Glomerular endothelial cell (primary cell): ENCODE measurements around the gene CD99. TPM values are rescaled to one million over a fixed set of nuclear protein-coding genes. Genes with fewer than 3 reads are reported as not detected.
"Not testable (repeated sequence)": the region's sequence is repeated elsewhere in the genome, so short reads cannot be mapped to it uniquely, and the experiment has no call there.

ENCODE experiments used
- DNase-seq: peaks from one replicate; pipeline ENCODE4 v3.0.0-alpha.2; 2011; ENCODE audit warnings: low read depth, low spot score; ENCODE audit errors: extremely low read depth
- total RNA-seq: library from RNA; depleted of rRNA; stranded (reverse); fragments of >200 nt; gene quantifications from 2 replicates; pipeline ENCODE4 v1.2.3, GENCODE V29; 2015

Gene CD99
- total RNA-seq, 1 donor from 2014 or later: 777 TPM

DNA sequence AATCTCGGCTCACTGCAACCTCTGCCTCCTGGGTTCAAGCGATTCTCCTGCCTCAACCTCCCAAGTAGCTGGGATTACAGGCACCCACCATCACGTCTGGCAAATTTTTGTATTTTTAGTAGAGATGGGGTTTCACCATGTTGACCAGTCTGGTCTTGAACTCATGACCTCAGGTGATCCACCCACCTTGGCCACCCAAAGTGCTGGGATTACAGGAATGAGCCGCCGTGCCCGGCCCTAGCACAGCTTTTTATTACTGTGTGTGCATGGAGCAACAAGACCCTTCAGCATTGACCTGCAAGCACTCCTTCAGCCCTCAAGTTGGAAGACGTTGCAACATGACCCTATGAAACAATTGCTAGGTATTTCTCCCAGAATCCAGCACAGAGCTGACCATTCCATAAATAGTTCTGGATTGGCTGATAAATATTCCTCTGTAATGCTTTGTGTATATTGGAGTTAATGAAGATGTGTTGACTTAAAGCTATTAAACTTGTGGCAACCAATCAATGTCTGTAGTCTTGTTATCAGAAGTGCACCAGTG lies 15.4 kb upstream of the CD99 start:
- DNase-seq: not testable (repeated sequence)

DNA sequence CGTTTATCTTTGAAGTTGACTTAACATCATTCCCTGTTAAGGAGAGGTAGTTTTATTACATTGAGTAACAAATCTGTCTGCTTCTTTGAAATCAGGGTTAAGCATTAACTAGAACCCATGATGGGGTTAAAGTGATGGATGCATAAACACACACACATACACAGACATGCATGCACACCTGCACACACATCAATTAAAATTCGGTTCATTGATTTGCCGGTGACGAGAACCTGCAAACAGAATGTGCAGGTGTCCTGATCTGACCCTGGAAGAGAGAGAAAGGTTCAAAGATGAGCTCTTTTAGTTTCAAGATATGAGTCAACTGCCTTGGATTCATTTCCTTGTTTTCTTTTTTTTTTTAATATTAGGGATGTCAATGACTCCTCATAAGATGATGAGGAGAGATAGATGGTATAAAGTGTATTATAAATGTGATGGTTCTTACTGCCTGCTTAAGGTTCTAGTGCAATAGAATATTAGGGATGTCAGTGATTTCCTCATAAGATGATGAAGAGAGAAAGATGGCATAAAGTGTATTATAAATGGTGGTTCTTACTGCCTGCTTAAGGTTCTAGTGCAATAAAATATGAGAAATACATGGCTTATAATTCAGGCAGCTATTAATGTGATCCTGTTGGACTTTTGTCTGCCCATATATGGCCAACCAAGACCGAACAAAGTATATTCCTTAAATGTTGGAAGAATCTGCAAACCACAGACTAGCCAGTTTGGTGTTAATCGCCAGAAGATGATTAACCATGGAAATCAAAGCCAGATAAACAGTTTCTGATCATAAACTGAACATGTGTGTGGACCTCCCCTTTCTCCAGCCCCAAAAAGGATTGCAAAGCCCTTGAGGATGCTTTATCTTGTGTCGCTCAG lies 14.1 kb upstream of the CD99 start:
- no peak for DNase-seq

DNA sequence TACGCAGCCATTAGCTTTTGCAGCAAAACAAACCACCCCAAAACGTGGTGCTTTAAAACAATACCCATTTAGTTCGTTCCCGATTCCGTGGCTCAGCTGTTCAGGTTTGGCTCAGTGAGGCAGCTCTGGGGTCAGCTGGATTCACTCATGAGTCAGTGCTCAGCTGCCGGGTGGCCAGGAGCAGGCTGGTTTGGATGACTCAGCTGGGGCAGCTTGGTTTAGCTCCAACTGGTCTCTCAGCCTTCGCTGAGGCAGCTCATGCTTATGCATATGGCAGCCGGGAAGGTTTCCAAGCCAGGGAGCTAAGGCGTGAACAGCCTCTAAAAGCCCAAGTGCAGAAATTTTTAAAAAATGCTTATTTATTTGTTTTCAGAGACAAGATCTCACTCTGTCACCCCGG lies 13.3 kb upstream of the CD99 start:
- DNase-seq: no peak

DNA sequence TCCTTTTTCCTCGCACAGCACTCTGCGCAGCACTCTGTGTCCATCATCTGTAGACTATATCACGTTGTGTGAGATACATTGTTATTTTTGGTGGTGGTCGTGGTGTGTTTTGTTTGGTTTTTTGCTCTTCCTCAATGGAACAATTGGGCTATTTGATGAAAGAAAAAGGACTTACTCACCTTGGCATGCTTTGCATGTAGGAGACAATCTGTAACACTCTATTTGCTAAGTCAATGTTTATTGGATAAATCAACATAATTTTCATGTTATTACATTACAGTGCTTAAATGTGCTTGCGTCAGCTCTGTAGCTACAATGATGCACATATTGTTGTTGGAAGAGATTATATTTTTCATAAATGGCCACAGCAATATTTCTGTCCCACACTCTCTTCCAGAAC lies 12.5 kb upstream of the CD99 start:
- no peak for DNase-seq

DNA sequence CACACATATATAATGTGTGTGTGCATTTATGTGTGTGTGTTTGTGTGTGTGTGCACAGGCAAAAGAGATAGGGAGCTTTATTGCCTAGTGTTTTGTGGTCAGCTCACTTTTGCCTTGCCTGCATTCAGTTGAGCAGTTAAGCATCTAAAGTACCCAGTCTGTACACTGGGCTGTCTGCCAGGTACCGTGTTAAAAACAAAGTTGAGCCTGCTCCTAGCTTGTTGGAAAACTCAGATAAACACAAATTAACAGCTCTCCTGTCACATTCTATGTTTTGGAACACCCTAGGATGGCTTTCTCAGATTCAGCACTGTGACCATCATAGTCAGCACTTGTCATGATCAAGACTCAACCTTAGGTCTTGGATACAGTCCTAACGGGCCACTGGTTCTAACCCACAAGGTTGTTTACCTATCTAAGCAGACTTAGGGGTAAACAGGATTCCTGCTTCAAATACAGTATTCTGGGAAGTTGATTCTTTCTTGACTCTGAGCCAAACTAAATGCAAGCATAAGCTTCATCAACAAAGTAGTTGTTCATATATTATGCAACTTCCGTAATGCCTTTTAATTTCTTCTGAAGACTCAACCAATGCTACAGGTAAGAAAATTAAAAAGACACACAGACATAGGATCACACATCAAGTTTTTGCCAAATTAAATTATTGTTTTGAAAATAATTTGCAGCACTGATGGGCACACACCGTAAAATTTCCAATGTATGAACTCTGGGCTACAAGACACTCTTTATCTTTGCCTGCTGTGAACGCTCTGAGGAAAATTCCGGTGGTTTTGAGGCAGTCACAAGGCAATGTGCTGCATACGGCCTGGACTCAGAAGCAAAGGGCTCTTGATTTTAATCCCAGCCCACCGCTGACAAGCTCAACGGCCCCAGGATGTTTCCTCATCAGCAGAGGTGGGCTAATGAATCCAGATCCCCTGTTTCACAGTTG lies 11.3 kb upstream of the CD99 start:
- DNase-seq: no peak

DNA sequence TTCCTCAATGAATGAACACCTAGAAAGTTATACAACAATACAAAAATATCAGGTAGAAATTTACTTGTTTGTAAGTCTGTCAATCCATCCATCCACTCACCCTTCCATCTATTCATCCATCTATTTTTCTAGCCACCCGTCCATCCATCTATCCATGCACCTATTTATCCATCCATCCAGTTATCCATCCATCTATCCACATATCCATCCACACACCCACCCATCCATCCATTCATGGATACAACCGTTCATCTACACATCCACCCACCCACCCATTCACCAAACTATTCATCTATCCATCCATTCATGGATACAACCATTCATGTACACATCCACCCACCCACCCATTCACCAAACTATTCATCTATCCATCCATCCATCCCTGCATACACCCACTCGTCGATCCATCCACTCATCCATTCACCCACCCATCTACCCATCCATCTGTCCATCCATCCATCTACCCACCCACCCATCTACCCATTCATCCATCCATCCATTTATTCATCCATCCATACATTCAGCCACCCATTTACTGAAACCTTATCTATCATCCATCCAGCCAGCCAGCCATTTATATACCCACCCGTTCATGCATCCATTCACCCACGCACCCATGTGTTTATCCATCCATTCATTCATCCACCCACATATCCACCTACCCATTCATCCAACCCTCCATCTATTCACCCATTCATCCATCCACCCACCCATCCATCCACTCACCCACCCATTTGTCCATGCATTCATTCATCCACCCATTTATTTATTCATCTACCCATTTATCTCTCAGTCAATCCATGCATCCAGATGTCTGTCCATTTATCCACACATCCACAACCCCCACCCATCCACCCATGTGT lies 10.4 kb upstream of the CD99 start:
- no peak for DNase-seq

DNA sequence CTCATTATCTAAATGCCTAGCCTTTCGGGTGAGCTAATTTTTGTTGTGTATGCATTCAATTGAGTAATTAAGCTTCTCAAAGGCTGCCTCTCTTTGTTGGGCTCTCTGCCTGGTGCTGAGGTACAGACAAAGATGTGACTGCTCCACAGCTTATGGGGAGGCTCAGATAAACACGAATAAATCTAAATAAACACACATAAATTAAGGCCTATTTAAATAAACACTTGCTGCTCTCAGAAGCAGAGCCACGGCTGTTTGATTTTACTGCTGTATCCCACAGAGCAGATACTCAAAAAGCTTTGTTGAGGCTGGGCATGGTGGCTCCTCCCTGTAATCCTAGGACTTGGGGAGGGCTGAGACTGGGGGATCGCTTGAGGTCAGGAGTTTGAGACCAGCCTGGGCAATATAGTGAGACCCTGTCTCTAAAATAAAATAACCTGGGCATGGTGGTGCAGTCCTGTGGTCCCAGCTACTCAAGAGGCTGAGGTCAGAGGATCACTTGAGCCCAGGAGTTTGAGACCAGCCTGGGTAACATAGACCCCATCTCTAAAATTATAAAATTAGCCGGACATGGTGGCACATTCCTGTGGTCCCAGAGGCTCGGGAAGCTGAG lies 8.4 kb upstream of the CD99 start:
- DNase-seq: no peak

DNA sequence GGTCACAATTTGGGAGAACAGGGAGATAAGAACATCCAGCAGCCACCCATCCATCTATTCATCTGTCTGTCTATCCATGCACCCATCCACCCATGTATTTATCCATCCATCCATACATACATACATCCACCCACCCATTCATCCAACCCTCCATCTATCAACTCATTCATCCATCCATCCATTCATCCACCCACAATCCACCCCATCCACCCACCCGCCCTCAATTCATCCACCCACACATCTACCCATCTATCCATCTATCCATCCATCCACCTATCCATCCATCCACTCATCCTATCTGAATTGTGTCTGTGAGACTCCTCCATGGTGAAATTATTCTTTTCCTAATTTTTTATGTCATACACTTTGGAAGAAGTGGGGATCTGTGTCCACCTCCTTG lies 6.8 kb upstream of the CD99 start:
- no peak for DNase-seq

DNA sequence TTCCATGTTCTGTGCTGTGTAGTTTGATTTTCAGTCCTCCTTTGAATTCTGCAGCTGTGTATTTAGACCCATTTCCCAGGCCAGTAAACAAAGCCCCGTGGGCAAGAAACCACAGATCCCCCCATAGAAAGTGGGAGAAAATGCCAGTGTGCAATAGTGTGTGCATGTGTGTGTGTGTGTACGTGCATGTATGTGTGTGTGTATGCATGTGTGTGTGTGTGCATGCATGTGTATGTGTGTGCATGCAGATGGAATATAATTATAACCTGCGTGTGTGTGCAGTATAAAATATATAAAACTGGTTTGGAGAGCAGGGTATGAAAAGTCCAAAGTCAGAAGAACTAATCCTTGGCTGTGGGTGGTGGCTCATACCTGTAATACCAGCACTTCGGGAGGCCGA lies 5.2 kb upstream of the CD99 start:
- DNase-seq: no peak

DNA sequence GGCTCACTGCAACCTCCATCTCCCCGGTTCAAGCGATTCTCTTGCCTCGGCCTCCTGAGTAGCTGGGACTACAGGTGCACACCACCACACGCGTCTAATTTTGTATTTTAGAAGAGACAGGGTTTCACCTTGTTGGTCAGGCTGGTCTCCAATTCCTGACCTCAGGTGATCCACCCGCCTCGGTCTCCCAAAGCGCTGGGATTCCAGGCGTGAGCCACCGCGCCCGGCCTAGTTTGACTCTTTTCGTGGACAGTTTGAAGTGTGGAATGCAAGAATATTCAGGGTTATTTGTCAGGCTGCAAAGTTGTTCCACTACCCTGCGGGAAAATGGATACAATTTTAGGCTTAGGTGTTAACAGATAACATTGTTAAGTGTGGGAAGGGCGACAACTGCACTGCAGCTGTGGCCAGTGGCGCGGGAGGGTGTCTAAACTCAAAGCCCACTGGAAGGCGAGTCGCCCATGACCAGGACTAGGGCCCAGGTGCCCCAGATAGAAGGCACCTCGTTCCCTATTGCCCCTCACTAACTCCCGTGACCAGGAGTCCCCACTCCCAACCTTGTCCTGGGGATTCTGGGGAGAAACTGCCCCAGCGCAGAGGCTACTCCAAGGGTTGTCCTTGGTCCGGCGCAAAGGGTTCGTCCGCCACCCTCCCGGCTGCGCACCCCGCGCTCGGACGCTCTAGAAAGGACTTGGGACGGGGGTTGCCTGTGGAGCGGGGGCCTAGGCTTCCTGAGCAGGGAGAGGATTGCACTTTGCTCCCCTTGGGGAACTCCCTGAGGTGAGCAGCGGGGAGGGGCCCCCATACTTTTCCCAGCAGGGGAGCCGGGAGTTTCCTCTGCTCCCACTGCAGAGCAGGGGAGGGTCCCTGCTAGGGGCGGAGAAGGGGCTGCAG lies 1.1 kb upstream of the CD99 start:
- no peak for DNase-seq

DNA sequence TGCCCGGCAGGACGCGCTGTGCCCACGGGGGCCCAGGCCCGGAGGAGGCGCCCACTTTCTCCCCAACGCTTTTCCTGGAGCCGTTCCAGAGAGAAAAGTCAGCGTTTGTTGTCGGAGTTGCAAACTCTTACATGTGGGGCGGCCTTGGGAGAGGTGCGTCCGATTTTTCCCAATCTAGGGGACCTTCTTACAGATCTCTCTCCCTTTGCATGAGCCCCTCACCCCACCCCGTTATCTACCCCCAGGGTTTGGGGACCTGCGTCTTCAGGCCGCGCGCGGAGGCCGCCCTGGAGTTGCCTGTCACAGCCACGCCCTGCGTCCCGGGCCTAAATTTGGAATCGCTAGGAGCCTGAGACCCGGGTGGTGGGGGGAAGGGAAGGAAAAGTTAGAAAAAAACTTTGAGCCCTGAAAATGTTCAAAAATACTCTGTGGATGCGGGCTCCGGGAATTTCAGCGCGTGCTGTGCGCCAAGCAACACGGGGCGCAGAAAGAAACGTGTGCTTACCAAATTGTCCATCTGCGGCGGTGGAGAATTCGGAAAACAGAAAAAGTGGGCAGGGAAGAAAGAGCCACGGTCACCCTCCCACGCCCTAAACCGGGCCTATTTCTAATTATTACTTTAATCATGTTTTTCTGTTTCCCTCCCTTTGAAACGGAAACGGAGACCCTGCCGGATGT lies 587 bp downstream of the CD99 start:
- DNase-seq: no peak

DNA sequence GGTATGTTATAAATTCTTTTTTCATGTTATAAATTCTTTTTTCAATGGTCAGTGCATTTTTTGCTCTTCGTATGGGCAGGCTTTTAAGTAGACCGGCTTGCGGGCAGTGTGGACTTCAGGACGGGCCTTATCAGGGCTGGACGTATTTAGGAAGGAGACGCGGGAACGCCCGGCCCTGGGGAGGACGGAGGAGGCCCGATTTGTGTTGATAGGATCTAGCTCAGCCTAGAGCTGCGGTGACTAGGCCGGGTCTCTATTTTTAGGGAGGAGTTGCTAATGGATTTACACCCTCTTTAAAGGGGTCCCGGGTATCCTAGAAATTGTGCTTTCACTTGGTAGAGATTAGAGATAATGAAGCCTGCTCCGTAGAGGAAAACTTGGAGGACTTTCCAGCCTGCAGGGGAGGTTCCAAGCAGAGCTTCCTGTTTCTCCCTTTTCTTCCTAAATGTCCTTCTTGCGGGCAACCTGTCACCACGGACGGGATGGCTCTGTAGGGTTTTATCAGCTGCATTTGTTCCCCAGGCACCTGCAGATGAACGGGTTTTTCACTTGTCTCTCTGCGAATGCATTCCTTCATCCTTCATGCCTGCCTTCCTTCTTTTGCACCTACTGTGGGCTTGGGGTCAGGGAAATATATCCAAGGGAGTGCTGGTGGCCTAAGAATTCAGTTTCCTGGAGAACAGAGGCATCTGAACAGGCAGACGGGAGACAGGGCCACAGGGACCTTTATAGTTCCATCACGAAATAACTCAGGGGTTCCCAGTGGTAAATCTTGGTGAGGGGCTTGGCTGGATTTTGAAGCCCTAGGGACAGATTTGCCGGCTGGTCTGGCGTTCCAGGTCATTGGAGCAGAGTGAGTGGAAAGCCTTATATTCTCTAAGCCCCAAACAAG lies 1.4 kb downstream of the CD99 start:
- DNase-seq: no peak

DNA sequence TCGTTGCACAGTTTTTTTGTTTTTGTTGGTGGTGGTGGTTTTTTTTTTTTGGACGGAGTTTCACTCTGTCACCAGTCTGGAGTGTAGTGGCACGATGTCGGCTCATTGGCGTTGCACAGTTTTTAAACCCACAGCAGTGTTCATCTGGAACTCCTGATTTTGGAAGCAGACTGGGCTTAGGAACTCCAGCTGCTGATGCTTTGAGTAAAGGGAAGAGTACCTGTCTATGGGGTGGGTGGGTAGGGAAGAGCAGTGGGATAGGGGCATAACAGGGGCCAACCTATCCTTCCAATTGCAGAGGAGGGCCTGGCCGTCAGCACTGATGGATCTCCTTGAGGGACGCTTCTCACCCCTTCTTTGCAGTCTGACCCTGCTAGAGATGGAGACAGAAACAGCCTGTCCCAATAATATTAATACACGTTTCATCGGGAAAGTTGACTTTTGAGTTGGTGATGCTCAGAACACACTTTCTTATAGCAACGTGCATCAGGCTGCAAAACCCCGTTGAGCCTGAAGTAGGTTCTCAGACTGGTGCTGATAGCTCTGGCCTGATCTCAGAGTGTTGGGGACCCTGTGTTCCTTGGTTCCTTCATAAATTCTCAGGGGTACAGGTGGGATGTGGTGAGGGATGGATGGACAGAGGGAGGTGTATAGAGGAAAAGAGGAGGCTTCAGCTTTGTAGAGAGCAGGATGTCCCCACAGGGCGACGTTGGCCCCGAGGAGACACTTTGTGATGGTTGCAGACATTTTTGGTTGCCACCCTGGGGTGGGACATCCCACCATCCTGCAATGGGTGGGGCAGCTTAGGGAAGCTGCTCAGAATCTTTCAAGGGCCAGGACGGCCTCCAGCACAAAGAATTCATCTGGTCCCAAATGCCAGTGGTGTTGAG lies 2.3 kb downstream of the CD99 start:
- no peak for DNase-seq

DNA sequence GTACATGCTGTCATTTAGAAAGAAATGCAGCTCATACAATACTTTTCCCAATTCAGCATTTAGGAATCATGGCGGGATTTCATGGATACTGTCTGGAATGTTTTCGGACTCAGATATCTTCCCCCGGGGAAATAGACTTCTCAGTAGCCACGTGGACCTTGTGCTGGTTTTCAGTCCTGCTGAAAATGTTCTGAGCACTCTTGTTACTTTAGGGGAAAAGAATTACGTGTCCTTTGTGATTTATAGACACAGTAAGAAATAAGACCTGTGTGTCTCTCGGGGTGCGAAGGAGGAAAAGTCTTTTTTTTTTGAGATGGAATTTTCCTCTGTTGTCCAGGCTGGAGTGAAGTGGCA lies 3.8 kb downstream of the CD99 start:
- DNase-seq: no peak

DNA sequence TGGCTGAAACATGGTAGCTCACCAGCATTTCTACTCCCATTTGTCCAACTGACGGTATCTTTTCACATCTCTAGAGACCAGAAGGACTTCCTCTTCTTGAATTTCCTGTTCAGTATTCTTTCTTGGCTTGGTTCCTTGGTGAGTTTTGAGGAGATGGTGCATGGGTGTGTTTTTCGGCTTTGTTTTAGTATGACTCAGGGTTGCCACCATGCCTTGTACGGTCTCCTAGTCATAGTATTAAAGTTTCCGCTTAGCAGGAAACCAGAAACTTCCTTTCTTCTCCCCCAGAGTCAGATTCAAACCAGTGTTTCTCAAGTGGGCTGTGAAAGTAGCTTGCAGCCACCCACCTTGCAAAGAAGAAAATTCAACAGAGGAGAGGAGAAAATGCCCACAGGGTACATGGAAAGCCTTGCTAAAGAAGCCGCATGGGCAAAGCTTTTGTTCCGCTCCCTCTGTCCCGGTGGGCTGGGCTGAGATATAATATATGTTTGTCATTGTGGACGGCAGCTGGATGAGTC lies 5.7 kb downstream of the CD99 start:
- peak; percentile 90 for DNase-seq

DNA sequence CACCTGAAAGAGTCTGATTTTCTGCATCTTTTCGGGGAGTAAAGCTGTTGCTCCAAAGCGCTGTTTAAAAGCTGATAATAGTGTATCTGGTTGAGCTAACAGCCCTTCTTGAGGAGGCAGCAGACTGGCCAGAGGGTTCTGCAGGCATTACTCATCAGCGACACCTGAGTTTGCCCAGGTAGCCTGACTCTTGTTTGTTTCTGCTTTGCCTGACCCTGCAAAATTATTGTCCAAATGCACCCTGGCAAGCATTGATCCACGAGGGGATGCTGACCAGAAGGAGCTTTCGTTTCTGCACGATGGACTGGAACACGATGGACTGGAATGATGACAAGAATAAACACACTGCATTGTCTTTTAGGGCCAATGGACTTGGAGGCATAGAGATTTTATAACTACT lies 6.2 kb downstream of the CD99 start:
- DNase-seq: no peak
